SK-N-SH (cell line): ENCODE measurements around the gene SKI. TPM values are rescaled to one million over a fixed set of nuclear protein-coding genes. Genes with fewer than 3 reads are reported as not detected.

ENCODE experiments used
- CTCF ChIA-PET: fragments of 300-600, 350-600 bp; formaldehyde crosslinking; extraction: SDS; loops from one replicate; lab custom pipeline; 2021; lab: Yijun Ruan, JAX
- POLR2A ChIA-PET: fragments of 350-600 bp; sonication (Branson Sonifier 250); formaldehyde crosslinking; extraction: SDS; loops from one replicate; lab custom pipeline; 2020; ENCODE audit warnings: antibody characterized with exemption, inconsistent platforms; lab: Yijun Ruan, JAX
- DNase-seq: peaks from one replicate; pipeline ENCODE4 v3.0.0; 2012
- H2AFZ ChIP-seq: fragments of 200-600 bp; sonication (generic); 2 replicates; pipeline ENCODE4 v1.8.1; 2016; ENCODE audit warnings: antibody characterized with exemption, mild to moderate bottlenecking, low read depth
- H3F3A ChIP-seq: fragments of 200-600 bp; sonication (generic); replicated peaks from 2 replicates; pipeline ENCODE3; 2016; ENCODE audit warnings: antibody characterized with exemption, mild to moderate bottlenecking; ENCODE audit not compliant: insufficient read depth
- H3K27ac ChIP-seq, 2 experiments: fragments of 200-500 bp in 1 of 2; fragments of 200-600 bp in 1 of 2; sonication (Bioruptor generic) in 1 of 2; sonication (generic), shearing (Covaris generic) in 1 of 2; 2 replicates each; pipeline versions ENCODE4 v1.5.1 to v1.6.1; 2014 to 2016; ENCODE audit warnings: low read depth in 2 of 2, inconsistent platforms in 1 of 2, low read length in 1 of 2, mild to moderate bottlenecking in 1 of 2, mixed read lengths in 1 of 2
- H3K27me3 ChIP-seq: fragments of 200-600 bp; sonication (generic), shearing (Covaris generic); 2 replicates; pipeline ENCODE4 v1.6.1; 2016; ENCODE audit warnings: mixed run types; ENCODE audit not compliant: insufficient read depth
- H3K36me3 ChIP-seq, 2 experiments: fragments of 200-500 bp in 1 of 2; fragments of 200-600 bp in 1 of 2; sonication (Bioruptor generic) in 1 of 2; sonication (generic) in 1 of 2; replicated peaks in 1 of 2; 2 replicates each; pipeline versions ENCODE3 to v1.5.1; 2014 to 2016; ENCODE audit warnings: low read length in 1 of 2, mild to moderate bottlenecking in 1 of 2; ENCODE audit not compliant: insufficient read depth in 2 of 2, control insufficient read depth in 1 of 2
- H3K4me1 ChIP-seq, 2 experiments: fragments of 200-500 bp in 1 of 2; fragments of 200-600 bp in 1 of 2; sonication (Bioruptor generic) in 1 of 2; sonication (generic), shearing (Covaris generic) in 1 of 2; 2 replicates each; pipeline versions ENCODE4 v1.5.1 to v1.6.1; 2014 to 2016; ENCODE audit warnings: low read depth in 1 of 2, low read length in 1 of 2, mixed run types in 1 of 2; ENCODE audit not compliant: insufficient read depth in 2 of 2, control insufficient read depth in 1 of 2
- H3K4me2 ChIP-seq: fragments of 200-600 bp; sonication (generic), shearing (Covaris generic); 2 replicates; pipeline ENCODE4 v1.6.1; 2017; ENCODE audit warnings: mixed run types
- H3K4me3 ChIP-seq, 2 experiments: fragments of 200-500 bp in 1 of 2; fragments of 200-600 bp in 1 of 2; sonication (Bioruptor generic) in 1 of 2; sonication (generic), shearing (Covaris generic) in 1 of 2; 2 replicates each; pipeline versions ENCODE4 v1.5.1 to v1.8.1; 2014 to 2016; ENCODE audit warnings: low read depth in 2 of 2, inconsistent platforms in 1 of 2, low read length in 1 of 2, mild to moderate bottlenecking in 1 of 2, mixed read lengths in 1 of 2, moderate library complexity in 1 of 2
- H3K79me2 ChIP-seq: fragments of 200-600 bp; sonication (generic); 2 replicates; pipeline ENCODE4 v1.8.1; 2017; ENCODE audit warnings: mild to moderate bottlenecking; ENCODE audit not compliant: insufficient read depth
- H3K9ac ChIP-seq: fragments of 200-600 bp; sonication (generic); 2 replicates; pipeline ENCODE4 v1.6.1; 2017; ENCODE audit warnings: mixed run types
- H3K9me2 ChIP-seq: fragments of 200-600 bp; sonication (generic); 2 replicates; pipeline ENCODE4 v1.6.1; 2017; ENCODE audit warnings: mixed run types
- H3K9me3 ChIP-seq: fragments of 200-600 bp; sonication (generic); 2 replicates; pipeline ENCODE4 v1.6.1; 2017; ENCODE audit warnings: mixed run types, mild to moderate bottlenecking, moderate library complexity
- H4K20me1 ChIP-seq: fragments of 200-600 bp; sonication (generic); 2 replicates; pipeline ENCODE4 v1.6.1; 2017; ENCODE audit warnings: mild to moderate bottlenecking, mixed run types; ENCODE audit not compliant: insufficient read depth
- CHD2 ChIP-seq: fragments of 150-350 bp; IDR thresholded peaks from 2 replicates; pipeline ENCODE4 v1.6.1; 2018; ENCODE audit warnings: low read length; ENCODE audit not compliant: partially characterized antibody
- CTCF ChIP-seq: fragments of 200-600 bp; sonication (generic); IDR thresholded peaks from 2 replicates; pipeline ENCODE4 v1.6.1; 2017; ENCODE audit warnings: antibody characterized with exemption, mild to moderate bottlenecking, moderate library complexity
- ELF1 ChIP-seq: IDR thresholded peaks from 2 replicates; pipeline ENCODE4 v1.4.0; 2012
- EZH2phosphoT487 ChIP-seq: fragments of 200-600 bp; sonication (generic); IDR thresholded peaks from 2 replicates; pipeline ENCODE4 v1.6.1; 2017; ENCODE audit warnings: low read depth, mixed run types, mild to moderate bottlenecking, antibody characterized with exemption, moderate library complexity, borderline replicate concordance
- FOSL2 ChIP-seq: IDR thresholded peaks from 2 replicates; pipeline ENCODE4 v1.4.0; 2012; ENCODE audit warnings: low read depth, mild to moderate bottlenecking, moderate library complexity, borderline replicate concordance
- GABPA ChIP-seq: IDR thresholded peaks from 2 replicates; pipeline ENCODE4 v1.4.0; 2012; ENCODE audit warnings: low read depth, mild to moderate bottlenecking
- MEF2A ChIP-seq: IDR thresholded peaks from 2 replicates; pipeline ENCODE4 v1.4.0; 2012; ENCODE audit warnings: low read depth, borderline replicate concordance
- NFIC ChIP-seq: IDR thresholded peaks from 2 replicates; pipeline ENCODE4 v1.4.0; 2012; ENCODE audit warnings: borderline replicate concordance
- NRF1 ChIP-seq: IDR thresholded peaks from 2 replicates; pipeline ENCODE4 v1.6.1; 2012; ENCODE audit warnings: low read depth, mild to moderate bottlenecking, low read length
- RCOR1 ChIP-seq: fragments of 150-350 bp; IDR thresholded peaks from 2 replicates; pipeline ENCODE4 v1.6.1; 2017; ENCODE audit warnings: antibody characterized with exemption, low read length
- RFX5 ChIP-seq: IDR thresholded peaks from 2 replicates; pipeline ENCODE4 v1.6.1; 2012; ENCODE audit warnings: mild to moderate bottlenecking, improper control_type of control experiment, low read length
- TAF1 ChIP-seq: IDR thresholded peaks from 2 replicates; pipeline ENCODE4 v1.6.1; 2012; ENCODE audit warnings: low read depth, mild to moderate bottlenecking, low read length, moderate library complexity, borderline replicate concordance
- TCF12 ChIP-seq: IDR thresholded peaks from 2 replicates; pipeline ENCODE4 v1.4.0; 2012
- TEAD4 ChIP-seq: IDR thresholded peaks from 2 replicates; pipeline ENCODE4 v1.4.0; 2012; ENCODE audit warnings: mild to moderate bottlenecking, borderline replicate concordance; ENCODE audit not compliant: insufficient read depth
- USF2 ChIP-seq: fragments of 150-350 bp; IDR thresholded peaks from 2 replicates; pipeline ENCODE4 v1.6.1; 2017; ENCODE audit warnings: antibody characterized with exemption, low read length, low read depth, borderline replicate concordance
- WGBS: methylation state at CpG from one replicate; pipeline ENCODE4 v1.1.6; 2017; ENCODE audit warnings: low lambda C conversion rate; 5-methylcytosine and 5-hydroxymethylcytosine counted together
- polyA plus RNA-seq, 3 experiments: library from polyadenylated mRNA; depleted of rRNA; stranded (reverse); fragments of >200 nt; gene quantifications; 2 replicates each; pipeline ENCODE4 v1.2.3, GENCODE V29; 2012

Gene SKI
- polyA plus RNA-seq, 1 of the 3 experiments (the other 2 are of a cell fraction) = 7.2 TPM

- TF ChIP-seq NFIC (peak; percentile 80), NRF1 (no peak), TCF12 (no peak), FOSL2 (no peak), GABPA (no peak), CHD2 (peak; percentile 64), USF2 (no peak), TEAD4 (no peak), RCOR1 (no peak), EZH2phosphoT487 (no peak), MEF2A (no peak)
These were observed 86.2 kb downstream of the SKI start (continued) for GRCh38 chr1:2314273-2314802.

GRCh38 chr1:2314803-2315673 lies 86.9 kb downstream of the SKI start:
- WGBS = no CpG with 5 or more reads among the region's 91 CpGs
- Histone ChIP-seq H3F3A (no peaks in the 10 kb centered on the region), H2AFZ (no peak overlapping the region; the same call in 1 of the 2 replicates), H3K4me2 (peak overlapping the region; percentile 76; the same call in 1 of the 2 replicates), H3K79me2 (no peaks in the 10 kb centered on the region), H3K27ac (peak overlapping the region in 1 of 2 experiments; percentile 83; a peak in 2 of 4 replicates), H3K27me3 (no peaks in the 10 kb centered on the region), H3K9ac (peak overlapping the region; percentile 58; the same call in 1 of the 2 replicates), H3K36me3 (no peaks in the 10 kb centered on the region), H3K9me2 (no peaks in the 10 kb centered on the region), H3K9me3 (no peaks in the 10 kb centered on the region), H3K4me1 (peaks cover 0 to 49% of the 10 kb centered on the region in 2 experiments; a peak in 1 of 4 replicates), H3K4me3 (peak overlapping the region; percentile 50 to 51; a peak in 3 of 4 replicates), H4K20me1 (no peaks in the 10 kb centered on the region)
- ChIA-PET POLR2A (interaction anchor here (1.0 to 2.8 kb wide), 5 partner anchors 15 to 119 kb away, joined by 3 to 8 read pairs (median 3); no protein-coding TSS in a partner anchor), CTCF (interaction anchor here (0.6 to 5.4 kb wide), 35 partner anchors 8 to 1480 kb away, joined by 3 to 34 read pairs (median 4); partner anchors contain the start of genes FAAP20 and SKI)
- peak; percentile 97 for DNase-seq
- TF ChIP-seq GABPA (peak; percentile 43; the same call in 1 of the 2 replicates), TEAD4 (no peak), ELF1 (no peak), CTCF (peak; percentile 56), RFX5 (no peak), TAF1 (no peak)
